ENCODE results near the gene GCC2. TPM values are rescaled to one million over a fixed set of nuclear protein-coding genes. Genes with fewer than 3 reads are reported as not detected.

Gene GCC2
- total and polyA plus RNA-seq, 2 experiments from 2014 or later, result 16.1 to 25.1 TPM

- no peaks in the 10 kb centered on the region for H3K27me3 ChIP-seq
- no peaks in the 10 kb centered on the region for H3K9me3 ChIP-seq (ENCODE audit: low read depth)
- H3K36me3 ChIP-seq, result no peaks in the 10 kb centered on the region
- no peak for TF ChIP-seq CTCF (IDR thresholded peaks at IDR 0.05; ENCODE audit: low read depth, low read length)
- H3K4me1 ChIP-seq (ENCODE audit: low read depth), result no peaks in the 10 kb centered on the region
- H3K4me3 ChIP-seq, result no peak overlapping the region
- DNase-seq (ENCODE audit: low read depth in 1 of 2, low spot score in 1 of 2), result no peak
- no peak overlapping the region for H3K27ac ChIP-seq
Observed at GRCh38 chr2:108407864-108408729, 40.9 kb upstream of the GCC2 start.

GRCh38 chr2:108409768-108410167, 39.2 kb upstream of the GCC2 start:
- DNase-seq (ENCODE audit: low read depth in 1 of 2, low spot score in 1 of 2), result peak in 1 of 2 donors; percentile 14
- Histone ChIP-seq H3K9me3 (ENCODE audit: low read depth) (no peaks in the 10 kb centered on the region), H3K36me3 (no peaks in the 10 kb centered on the region), H3K4me3 (no peak overlapping the region), H3K27me3 (no peaks in the 10 kb centered on the region), H3K27ac (no peak overlapping the region), H3K4me1 (ENCODE audit: low read depth) (no peaks in the 10 kb centered on the region)
- TF ChIP-seq CTCF (IDR thresholded peaks at IDR 0.05; ENCODE audit: low read depth, low read length), result no peak

GRCh38 chr2:108412995-108413710, 35.9 kb upstream of the GCC2 start:
- H3K27me3 ChIP-seq, result no peaks in the 10 kb centered on the region
- DNase-seq (ENCODE audit: low read depth in 1 of 2, low spot score in 1 of 2), result peak in 1 of 2 donors; percentile 90
- H3K36me3 ChIP-seq, result no peaks in the 10 kb centered on the region
- no peak overlapping the region for H3K4me3 ChIP-seq
- no peaks in the 10 kb centered on the region for H3K9me3 ChIP-seq (ENCODE audit: low read depth)
- no peaks in the 10 kb centered on the region for H3K4me1 ChIP-seq (ENCODE audit: low read depth)
- no peak for TF ChIP-seq CTCF (IDR thresholded peaks at IDR 0.05; ENCODE audit: low read depth, low read length)
- H3K27ac ChIP-seq, result no peak overlapping the region

- no peak overlapping the region for H3K4me3 ChIP-seq
- H3K36me3 ChIP-seq, result no peaks in the 10 kb centered on the region
- no peak for TF ChIP-seq CTCF (IDR thresholded peaks at IDR 0.05; ENCODE audit: low read depth, low read length)
- H3K4me1 ChIP-seq (ENCODE audit: low read depth), result no peaks in the 10 kb centered on the region
- no peaks in the 10 kb centered on the region for H3K9me3 ChIP-seq (ENCODE audit: low read depth)
- H3K27me3 ChIP-seq, result no peaks in the 10 kb centered on the region
- H3K27ac ChIP-seq, result no peak overlapping the region
- no peak for DNase-seq (ENCODE audit: low read depth in 1 of 2, low spot score in 1 of 2)
Observed at GRCh38 chr2:108413711-108414095, 35.3 kb upstream of the GCC2 start.

GRCh38 chr2:108414256-108414876, 34.6 kb upstream of the GCC2 start:
- H3K9me3 ChIP-seq (ENCODE audit: low read depth), result no peaks in the 10 kb centered on the region
- DNase-seq (ENCODE audit: low read depth in 1 of 2, low spot score in 1 of 2), result no peak
- no peaks in the 10 kb centered on the region for H3K36me3 ChIP-seq
- H3K4me1 ChIP-seq (ENCODE audit: low read depth), result no peaks in the 10 kb centered on the region
- no peak overlapping the region for H3K27ac ChIP-seq
- TF ChIP-seq CTCF (IDR thresholded peaks at IDR 0.05; ENCODE audit: low read depth, low read length), result no peak
- no peak overlapping the region for H3K4me3 ChIP-seq
- H3K27me3 ChIP-seq, result no peaks in the 10 kb centered on the region

All from cardiac muscle cell (in vitro differentiated cells and primary cell).